Anterior cingulate cortex (tissue), 58 donors: Measurements from ENCODE around the gene GCC2.

Source experiments
- DNase-seq, 58 donors: peaks; one replicate each; lab custom pipeline; 2025; lab: John Stamatoyannopoulos, UW

Gene GCC2, protein sequence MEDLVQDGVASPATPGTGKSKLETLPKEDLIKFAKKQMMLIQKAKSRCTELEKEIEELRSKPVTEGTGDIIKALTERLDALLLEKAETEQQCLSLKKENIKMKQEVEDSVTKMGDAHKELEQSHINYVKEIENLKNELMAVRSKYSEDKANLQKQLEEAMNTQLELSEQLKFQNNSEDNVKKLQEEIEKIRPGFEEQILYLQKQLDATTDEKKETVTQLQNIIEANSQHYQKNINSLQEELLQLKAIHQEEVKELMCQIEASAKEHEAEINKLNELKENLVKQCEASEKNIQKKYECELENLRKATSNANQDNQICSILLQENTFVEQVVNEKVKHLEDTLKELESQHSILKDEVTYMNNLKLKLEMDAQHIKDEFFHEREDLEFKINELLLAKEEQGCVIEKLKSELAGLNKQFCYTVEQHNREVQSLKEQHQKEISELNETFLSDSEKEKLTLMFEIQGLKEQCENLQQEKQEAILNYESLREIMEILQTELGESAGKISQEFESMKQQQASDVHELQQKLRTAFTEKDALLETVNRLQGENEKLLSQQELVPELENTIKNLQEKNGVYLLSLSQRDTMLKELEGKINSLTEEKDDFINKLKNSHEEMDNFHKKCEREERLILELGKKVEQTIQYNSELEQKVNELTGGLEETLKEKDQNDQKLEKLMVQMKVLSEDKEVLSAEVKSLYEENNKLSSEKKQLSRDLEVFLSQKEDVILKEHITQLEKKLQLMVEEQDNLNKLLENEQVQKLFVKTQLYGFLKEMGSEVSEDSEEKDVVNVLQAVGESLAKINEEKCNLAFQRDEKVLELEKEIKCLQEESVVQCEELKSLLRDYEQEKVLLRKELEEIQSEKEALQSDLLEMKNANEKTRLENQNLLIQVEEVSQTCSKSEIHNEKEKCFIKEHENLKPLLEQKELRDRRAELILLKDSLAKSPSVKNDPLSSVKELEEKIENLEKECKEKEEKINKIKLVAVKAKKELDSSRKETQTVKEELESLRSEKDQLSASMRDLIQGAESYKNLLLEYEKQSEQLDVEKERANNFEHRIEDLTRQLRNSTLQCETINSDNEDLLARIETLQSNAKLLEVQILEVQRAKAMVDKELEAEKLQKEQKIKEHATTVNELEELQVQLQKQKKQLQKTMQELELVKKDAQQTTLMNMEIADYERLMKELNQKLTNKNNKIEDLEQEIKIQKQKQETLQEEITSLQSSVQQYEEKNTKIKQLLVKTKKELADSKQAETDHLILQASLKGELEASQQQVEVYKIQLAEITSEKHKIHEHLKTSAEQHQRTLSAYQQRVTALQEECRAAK (N-terminal part only)

DNA sequence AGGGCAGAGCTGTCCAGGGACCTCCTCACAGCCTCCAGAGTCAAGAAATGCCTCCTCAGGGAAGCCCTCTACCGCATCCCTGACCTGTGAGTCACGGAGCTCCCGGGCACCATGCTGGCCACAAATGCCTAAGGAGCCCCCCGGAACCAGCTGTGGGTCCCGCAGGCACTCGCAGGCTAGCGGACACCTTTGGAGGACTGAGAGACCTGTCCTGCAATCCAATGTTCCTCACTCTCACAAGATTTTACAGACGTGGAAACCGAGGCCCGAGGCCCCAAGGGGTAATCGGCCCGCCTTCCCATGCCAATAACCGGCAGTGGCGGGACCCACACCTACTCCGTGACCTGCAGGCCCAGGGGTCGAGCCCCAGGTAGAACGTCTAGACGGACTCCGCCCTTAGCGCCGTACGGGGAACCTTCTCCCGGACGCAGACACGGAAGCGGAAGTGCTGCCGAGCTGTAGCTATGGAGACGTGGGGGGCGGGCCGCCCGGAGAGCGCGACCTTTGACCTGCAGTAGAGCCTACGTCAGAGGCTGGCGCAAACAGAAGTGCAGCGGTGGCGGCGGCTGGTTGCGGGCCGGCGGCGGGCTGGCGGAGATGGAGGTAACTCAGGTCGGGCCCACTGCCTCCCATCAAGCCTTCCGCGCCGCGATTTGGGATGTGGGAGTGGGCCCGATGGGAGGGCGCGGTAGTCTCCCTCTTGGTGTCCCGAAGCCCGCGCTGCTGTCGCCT is at the start of gene GCC2:
Gene GCC2 (plus strand): TSS at position 529 of the 732 bp plus-strand sequence. CDS start 69 bp downstream, at position 598.
- DNase-seq, result peak; percentile 32 to 97 (median 89)

DNA sequence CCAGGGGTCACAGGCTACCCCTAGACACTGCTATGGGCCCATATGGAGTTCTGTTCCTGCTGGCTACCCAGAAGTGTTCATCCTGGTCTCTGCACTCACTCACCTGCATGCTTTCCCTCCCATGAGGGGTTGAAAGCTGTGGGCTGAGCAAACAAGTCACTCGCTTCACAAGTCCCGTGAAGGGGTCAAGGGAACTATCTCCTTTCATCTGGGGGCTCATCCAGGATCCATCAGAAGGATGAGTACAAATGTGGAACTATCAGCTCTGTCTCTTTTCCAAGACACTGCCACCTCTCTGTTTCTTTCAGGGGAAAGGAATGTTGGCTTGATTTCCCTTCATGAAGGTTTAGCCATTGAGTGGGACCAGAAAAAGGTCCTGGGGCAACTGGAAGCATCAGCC is 49.5 kb upstream of the GCC2 start:
- DNase-seq, result no peak

DNA sequence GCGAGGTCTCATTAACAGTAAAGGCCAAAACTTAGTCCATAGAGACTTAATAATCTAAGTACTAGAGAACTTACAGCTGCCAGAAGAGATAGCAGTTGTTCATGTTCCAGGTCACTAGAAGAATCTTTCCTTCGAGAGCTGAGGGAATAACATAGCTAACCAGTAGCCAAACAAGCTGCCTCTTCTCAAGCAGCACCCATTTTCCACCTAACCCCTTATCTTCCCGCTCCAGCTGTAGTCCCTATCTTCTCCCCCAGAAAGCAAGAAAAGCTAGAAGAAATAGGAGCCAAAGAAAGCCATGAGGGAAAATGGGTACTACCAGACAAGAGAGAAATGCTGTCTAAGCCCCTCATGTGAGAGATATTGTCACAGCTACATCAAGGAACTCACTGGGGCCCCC is 47.2 kb upstream of the GCC2 start:
- DNase-seq, result no peak

DNA sequence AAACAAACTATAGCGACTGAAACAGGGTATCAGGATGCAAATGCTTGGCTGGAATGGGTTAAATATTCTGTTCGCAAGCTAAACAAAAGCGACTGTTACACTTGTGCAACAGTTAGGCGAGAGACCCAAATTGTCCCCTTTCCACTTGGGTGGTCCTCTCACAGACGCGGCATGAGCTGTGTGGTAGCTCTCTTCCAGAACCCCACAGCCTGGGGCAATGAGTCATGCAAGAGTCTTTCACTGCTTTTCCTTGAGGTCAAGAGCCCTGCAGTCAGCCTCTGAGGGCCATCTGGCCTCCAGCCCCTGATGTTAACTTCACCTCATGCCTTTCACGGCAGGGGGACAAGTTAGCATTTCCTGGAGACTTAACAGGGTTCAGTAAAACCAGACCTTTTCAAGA is 45.5 kb upstream of the GCC2 start:
- DNase-seq, result no peak

DNA sequence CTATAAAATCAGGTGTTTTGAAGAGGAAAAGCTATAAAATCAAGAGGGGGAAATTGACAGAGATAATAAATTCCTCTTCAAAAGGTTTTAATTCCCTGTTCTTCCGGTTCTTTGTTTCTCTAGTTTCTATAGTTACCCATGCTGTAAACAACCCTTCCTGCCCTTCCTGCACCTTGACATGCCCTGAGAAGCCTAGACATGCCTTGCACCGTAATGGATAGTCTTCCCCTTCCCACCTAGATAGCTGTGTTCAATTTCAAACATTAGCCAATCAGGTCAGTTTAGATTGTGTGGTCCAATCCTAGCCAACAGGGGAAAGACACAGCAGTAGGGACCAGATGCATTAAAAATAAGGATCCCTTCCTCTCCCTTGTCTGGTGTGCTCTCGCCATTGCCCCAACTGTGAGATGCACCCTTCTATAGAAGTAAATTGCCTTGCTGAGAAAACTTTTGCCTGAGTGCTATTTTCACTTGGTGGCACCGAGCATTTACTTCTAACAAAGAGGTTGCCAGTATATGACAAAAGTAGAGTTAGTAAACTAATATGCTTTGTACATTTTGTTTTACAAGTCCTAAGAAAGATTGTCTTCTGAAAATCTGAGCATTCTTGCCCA is 44.1 kb upstream of the GCC2 start:
- no peak for DNase-seq

DNA sequence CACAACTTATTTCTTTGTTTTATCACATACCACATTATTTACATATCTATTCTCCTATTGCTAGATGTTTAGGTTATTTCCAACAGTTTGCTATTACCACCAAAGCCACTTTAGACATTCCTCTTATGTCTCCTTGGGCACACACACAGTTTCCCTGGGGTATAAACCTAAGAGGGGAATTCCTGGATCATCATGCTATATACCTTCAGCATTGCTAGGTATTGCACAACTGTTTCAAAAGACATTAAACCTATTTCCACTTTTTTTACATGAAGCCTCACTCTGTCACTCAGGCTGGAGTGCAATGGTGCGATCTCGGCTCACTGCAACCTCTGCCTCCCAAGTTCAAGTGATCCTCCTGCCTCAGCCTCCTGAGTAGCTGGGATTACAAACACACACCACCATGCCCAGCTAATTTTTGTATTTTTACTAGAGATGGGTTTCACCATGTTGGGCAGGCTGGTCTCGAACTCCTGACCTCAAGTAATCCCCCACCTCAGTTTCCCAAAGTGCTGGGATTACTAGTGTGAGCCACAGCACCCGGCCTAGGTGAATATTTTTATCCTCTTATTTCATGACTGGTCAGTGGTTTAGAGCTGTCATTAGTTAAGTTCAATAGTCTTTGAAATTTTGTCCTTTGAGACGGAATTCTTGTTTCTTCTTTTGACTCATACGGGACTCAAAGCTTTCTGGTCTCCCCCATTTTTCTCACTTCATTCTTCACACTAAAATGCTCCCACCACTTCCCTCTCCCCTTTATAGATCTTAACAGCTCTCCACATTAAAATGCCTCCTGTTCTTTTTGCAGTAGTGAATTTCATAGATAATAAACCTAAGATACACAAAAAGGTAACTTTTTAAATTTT is 40.9 kb upstream of the GCC2 start:
- DNase-seq, result no peak

DNA sequence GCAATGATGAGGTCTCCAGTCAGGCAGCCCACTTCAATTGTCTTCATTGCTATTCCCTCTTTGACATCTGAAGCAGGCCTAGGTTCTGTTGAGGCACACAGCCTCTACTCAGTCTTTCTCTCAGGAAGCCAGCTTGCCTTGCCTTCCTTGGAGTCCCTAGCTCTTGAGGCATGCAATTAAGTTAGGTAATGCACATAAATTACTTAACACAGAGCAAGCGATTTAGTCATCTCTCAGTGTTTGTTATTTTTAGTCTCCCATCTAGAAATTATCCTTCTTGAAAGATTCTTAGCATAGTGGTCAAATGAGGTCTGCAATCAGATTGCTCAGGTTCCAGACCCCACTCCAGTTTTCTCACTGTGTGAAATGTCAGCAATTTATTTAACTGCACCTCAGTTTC is 39.2 kb upstream of the GCC2 start:
- no peak for DNase-seq

DNA sequence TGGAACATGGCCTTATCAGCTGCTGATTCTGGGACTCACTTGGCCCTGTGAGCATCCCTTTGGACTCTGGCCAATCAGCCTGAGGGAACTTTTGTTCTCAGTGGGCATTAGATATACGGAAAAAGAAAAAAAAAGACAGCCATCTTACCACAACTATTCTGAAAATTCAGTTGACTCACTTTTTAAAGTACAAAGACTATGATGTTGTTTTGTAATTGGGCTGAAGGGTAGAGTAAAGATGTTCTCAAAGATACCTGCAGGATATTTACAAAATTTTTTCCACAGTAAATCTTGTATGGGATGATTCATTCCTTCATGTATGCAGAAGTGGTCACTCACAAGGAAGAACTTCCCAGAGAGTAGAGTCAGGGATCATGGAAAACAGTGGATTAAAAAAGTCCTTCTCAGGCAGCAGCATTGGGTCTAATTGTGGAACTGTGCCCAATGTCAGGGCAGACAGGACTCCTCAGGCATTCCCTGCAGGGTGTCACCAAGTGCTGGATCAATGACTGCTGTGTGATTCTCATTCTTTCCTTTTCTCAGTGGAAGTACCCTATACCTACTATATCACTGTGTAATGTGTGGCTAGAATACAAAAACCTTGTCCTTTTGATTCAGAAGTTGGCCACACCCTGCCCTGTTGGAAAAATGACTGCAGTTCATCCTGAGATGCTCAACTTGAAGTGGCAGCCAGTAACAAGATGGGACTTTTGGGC is 35.9 kb upstream of the GCC2 start:
- no peak for DNase-seq

DNA sequence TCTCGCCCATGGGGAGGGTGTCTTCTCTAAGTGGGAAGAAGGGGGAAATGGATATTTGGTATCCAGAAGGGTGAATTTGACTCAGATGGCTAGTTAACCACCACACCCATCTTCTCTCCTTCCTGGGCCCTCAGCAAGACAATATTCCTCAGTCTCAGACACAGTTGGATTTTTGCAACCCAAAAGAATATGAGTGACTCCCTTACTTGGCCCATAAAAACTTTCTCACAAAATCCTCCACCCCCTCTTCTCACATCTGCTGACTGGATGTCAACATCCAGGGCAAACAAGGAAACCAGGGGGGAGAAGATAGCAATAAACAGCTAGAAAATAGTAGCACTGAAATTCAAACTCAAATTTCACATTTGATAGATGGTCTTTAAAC is 35.3 kb upstream of the GCC2 start:
- no peak for DNase-seq

DNA sequence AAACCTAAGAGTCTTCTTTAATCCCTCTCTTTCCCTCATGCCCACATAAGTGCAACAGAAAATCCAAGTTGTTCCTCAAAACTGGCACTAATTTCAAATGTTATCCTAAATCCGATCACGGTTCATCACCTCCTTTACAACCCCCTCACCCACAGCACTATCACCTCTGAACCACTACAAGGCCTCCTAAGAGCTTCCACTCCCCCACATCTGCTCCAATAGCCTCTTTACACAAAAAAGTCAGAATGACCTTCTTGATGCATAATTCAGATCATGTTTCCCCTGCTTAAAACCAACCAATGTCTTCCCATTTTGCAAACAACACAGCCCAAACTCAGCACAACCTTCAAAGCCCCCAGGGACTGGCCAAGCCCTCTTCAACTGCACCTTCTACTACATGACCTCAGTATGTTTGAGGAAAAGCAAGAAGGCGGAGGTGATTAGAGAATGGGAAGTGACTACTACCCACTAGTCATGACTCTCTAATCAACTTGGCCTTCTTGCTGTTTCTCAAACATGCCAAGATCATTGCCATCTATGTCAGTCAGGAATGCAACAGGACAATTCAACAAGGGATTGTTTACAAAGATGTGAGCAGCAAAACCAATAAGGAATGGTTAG is 34.6 kb upstream of the GCC2 start:
- DNase-seq, result no peak

DNA sequence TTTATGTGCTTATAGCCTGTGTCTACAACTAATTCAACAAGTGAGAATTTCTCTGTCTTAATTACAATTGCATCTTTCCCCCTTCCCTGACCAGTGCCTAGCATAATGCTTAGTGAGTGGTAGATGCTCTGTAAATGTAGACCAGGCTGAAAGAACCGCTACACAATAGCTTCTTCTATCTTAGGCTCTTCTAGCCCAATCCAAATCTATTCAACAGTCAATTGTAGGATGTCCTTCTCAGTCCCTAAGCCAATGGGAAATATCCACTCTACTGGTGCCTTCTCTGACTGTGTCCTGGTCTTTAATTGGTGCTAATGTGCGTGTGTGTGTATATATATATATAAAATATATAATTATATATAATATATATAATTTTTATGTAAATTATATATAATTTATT is 34.1 kb upstream of the GCC2 start:
- DNase-seq, result no peak

DNA sequence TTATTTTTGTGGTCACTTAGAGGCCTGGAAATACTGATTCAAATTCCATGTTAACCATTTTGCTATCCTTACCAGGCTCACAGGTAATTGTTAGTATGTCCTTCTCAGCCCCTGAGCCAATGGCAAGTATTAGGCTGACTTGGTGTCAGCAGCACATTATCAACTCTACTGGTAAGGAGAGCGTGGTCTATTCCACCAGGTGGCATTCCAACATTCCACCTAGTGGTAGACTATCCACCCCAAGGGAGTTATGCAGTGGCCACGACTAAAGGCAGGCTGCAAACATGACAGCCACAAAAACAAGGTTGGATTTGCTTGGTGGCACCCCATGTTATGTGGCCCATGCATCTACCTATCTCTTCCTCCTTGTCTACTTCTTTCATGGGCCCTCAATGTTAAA is 31.8 kb upstream of the GCC2 start:
- DNase-seq, result no peak

DNA sequence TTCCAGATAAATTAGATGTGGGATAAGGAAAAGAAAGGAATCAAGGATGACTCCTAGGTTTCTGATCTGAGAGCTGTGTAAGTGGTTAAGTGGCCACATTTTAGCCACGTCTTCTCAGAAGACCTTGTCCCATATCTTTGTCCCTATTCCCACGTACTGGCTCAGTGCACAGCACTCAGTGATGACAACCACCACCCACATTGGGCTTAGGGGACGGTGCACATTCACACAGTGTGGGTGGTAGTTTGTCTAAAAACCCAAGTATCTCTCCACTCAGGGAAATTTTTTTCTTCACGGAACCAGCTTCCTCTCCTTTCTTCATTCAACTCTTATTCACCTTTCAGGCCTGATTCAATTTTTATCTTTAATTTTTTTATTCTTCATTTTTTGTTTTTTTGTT is 30.6 kb upstream of the GCC2 start:
- DNase-seq, result peak in 25 of 58 donors; percentile 0 to 62 (median 7)

DNA sequence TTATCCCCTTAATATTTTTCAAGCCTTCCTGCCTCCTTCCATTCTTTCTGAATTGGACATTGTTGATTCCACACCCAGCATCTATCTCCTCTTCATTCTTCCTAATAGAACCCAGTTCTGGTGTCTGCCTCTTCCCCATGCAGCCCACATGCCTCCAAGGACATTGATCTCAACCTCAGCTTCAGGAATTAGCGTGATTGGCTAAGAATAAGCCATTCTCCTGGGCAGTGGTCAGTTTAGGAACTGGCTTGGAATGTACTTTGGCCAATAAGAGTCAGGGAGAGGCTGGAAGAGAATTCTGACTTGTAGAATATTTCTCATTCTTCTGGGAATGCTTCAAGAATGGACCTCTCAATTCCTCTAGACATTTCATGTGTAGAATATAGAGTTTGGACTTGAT is 25.9 kb upstream of the GCC2 start:
- no peak for DNase-seq

DNA sequence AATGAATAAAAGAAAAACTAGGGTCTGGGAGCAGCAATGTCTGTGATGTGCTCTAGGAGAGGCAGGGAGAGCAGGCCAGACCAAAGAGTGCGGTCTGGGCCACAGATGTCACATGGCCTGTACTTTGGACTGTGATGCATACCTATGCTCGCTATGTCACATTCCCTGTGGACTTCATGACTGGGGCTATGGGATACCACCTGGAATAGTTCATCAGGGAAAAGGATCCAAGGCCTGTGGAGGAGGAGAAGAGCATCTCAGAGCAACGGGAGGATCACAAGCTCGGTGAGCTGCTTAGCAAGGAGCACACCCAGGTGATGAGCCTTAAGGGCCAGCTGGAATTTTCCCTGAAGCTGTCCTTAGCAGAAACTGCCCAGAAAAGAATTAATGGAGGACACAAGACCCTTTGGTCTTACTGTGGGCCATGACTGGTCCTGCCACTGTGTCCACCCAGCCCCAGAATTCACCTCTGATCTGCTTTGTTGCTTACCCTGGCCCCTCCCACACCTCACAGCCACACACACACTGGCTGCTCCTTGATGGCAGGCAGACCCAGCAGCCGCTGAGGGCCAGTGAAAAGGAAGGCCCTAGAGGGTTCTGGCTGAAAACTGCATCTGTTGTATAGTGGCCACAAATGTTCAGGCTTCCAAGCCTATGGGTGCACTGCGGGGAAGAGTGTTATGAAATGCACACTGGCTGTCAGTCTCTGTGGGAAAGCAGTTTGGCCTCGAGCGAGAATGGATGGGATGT is 25.3 kb upstream of the GCC2 start:
- DNase-seq, result no peak

DNA sequence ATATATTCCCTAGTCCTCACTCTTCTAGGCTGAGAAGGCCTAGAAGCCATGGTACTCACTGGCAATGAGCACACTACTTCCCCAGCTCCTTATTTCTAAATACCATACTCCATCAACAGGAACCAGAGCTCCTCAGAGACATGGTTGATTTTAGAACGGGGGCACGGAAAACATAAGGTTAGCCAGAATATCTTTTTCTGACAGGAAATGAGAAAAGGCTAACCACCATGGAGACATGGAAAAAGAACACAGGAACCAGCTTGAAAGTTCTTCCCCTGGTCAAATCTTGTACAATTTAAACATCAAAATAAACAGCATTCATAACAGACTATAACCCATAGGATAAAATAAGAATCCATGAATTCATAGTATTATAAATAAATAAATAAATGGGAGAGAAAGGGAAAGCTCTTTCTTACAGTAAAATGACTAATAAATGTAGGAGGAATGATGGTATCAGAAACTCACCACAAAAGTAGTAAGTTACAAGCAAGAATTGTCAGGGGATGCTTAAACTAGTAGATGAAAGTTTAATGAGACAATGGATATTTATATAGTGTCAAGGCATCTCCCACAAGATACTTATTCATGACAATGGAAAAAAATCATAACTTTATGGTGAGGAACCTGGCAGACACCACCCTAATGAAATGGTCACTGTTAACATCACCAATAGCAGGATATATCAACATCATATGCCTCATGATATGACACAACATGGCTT is 20.6 kb upstream of the GCC2 start:
- no peak for DNase-seq
